NCI-H1105 treated with DMSO at 0.1 percent for 48 hours (cell line): ENCODE measurements around the gene KLHL29.

Experiments
- DNase-seq: peaks from one replicate; lab custom pipeline; 2025; lab: John Stamatoyannopoulos, UW

Gene KLHL29

DNA sequence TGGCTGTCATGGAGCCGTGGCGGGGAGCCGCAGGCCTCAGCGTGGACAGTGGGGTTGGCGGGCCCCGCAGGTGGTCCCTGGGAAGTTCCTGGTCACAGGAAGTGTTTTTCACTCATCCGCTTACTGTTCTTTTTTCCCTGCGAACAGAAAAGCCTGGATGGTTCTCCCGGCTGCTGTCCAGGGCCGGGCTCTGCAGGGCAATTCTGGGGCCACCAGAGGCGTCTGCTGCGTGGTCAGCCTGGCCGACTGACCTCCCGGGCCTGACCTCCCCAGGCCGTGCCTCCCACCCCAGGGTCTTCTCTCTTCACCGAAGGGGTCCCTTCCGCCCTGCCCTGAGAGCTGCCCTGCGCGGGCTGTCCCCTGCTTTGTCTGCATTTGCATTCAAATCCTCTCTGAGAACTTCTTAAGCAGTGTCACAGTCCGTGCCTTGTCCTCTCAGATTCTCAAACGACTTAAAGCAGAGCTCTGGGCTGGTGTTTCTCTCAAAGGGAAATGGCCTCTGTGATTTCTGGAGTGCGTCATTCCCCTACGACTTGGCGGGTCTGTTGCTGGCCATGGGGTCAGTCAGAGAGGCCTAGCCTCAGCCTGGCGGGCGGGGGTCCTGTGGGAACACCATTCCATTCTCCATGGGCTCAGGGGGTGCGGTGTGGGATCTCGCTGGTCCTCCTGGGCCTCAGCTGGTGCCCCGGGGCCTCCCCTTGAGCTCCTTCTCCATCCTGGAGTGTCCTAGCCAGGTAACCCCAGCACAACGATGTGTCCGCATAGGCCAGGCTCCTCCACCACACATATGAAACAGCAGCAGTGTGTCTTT lies 38.3 kb downstream of the KLHL29 start:
- no peak for DNase-seq

- DNase-seq, result no peak
Observed at GRCh38 chr2:23423873-23424680, 39.1 kb downstream of the KLHL29 start.

GRCh38 chr2:23425338-23425871 lies 40.4 kb downstream of the KLHL29 start:
- no peak for DNase-seq

GRCh38 chr2:23425885-23426262 lies 40.9 kb downstream of the KLHL29 start:
- DNase-seq, result no peak

- no peak for DNase-seq
Observed at GRCh38 chr2:23426263-23426905, 41.4 kb downstream of the KLHL29 start.

DNA sequence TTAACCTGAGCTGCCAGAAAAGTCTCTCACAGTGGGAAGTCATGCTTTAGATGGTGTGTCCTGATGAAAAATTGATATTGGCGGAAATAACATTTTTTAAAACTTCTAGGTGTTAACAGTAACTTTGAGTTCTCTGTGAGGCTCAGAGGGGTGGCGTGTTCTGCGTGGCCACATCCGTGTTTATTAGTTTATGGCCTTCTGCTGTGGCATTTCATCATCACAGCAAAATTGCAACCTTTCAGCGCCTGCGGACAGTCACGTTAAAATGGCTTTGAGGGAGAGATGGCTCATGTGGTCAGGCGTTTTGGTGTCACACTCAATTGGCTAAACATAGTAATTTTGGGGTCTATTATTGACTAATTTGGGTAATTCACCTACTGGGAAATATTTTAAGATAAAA lies 42.4 kb downstream of the KLHL29 start:
- no peak for DNase-seq

GRCh38 chr2:23427976-23428375 lies 43.0 kb downstream of the KLHL29 start:
- DNase-seq, result no peak

- no peak for DNase-seq
Observed at GRCh38 chr2:23429036-23429435, 44.1 kb downstream of the KLHL29 start.

- no peak for DNase-seq
Observed at GRCh38 chr2:23430263-23430662, 45.3 kb downstream of the KLHL29 start.

GRCh38 chr2:23432531-23432930 lies 47.6 kb downstream of the KLHL29 start:
- no peak for DNase-seq

DNA sequence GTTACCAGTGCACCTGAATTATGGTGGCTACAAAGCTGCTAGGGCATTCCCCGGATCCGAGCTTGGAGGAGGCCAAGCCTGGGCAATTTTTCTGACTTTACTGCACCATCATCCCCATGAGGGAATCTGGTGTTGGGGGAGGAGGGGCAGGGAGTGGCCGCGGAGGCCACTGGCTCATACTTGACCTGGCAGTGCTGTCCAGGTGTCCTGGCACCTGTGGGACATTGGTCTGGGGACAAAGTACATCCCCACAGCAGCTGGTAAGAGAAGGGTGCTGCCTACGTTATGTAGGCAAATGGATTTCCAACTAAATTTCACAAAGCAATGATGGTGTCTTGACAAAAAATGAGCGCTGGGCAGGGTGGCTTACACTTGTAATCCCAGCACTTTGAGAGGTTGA lies 48.3 kb downstream of the KLHL29 start:
- DNase-seq, result no peak

GRCh38 chr2:23434721-23435121 lies 49.7 kb downstream of the KLHL29 start:
- DNase-seq, result no peak

DNA sequence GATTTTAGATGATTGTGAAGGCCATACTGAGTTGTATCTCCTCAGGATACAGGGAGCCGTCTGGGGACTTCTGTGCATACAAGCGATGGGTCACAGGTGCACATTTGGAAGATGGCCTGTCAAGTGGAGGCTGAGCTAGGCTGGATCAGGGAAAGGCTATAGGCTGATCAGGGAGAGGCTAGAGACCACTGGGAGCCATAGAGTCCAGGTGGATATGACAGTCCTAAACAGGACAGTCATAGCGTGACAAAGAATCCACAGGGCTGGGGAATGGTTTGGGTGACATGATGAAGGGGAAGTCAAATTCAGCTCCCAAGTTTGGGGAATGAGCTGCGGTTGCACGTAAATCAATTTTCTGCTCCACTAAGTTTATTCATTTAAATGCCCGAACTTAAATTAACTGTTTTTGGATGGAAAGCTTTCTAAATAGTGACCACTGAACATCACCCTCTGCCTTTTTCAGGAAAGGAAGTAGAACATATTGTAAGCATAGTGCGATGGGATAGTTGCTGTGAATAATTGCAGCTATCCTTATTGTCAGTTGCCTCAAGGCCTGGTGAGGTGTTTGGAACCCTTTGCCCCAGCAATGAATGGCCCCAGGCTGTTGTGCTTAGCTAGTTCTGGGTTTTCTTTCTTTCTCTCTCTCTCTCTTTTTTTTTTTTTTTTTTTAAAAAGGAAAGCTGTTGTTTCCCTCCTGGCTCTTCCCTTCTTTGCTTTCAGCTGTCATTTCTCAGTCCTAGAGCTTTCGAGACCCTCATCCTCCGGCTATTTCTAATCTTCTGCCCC lies 50.5 kb downstream of the KLHL29 start:
- no peak for DNase-seq

DNA sequence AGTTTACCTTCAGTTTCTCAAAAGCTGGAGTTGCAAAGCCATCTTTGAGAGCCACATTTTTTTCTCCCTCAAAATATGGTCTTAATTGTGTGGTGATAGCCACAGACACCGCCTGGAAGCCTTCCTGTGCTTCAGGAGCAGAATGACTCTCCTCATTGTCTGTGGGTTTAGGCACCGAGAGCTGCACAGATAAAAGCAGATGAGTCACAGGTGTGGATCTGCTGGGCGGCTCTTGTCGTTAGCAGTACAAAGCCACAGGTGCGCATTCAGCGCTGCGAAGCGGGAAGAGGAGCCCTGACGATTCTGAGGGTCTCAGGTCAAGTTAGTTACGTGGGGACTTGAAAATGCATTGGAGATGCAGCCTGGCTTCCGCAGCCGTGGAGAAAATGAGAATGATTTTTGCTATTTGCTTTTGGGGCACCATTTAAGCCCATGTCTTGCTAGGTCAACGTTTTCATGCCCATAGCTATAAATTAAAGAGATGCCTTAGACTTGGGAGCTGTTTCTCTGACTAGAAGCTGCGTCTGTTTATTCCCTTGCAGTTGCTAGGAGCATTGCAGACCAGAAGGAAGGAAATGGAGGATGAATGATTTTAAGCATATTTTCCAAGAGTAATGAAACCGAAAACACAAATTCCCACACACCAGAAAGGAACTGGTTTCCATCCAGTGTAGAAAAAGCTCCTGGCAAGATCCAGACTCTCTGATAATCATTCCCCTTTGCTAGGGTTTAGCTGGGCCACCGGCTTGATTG lies 51.5 kb downstream of the KLHL29 start:
- no peak for DNase-seq

DNA sequence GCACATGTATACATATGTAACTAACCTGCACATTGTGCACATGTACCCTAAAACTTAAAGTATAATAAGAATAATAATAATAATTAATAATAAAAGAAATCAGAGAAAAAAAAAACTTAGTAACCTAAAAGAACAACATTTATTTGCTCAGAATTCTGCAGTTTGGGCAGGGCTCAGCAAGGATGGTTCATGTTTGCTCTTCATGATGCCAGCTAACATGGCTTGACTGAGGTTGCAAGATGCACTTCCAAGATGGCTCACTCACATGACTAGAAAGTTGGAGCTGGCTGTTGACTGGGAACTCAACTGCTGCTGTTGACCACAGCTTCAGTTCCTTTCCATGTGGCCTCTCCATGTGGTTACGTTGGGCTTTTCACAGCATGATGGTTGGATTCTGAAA lies 56.4 kb downstream of the KLHL29 start:
- no peak for DNase-seq

DNA sequence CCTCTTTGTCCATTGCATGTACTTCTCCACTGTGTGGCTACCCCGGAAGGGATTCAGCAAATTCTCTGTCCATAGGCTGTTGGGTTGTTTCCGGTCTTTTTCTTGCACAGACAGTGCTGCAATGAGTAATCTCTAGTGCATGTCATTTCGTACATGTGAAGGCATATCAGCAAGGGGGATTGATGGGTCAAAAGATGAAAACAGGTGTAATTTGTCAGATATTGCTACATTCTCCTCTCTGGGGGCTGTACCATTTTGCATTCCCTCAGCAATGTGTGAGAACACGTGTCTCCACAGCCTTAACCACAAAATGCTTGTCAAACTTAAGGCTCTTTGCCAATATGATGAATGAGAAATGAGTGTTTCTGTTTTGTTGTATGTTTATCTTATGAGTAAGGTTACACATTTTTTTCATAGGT lies 60.5 kb downstream of the KLHL29 start:
- DNase-seq, result no peak

DNA sequence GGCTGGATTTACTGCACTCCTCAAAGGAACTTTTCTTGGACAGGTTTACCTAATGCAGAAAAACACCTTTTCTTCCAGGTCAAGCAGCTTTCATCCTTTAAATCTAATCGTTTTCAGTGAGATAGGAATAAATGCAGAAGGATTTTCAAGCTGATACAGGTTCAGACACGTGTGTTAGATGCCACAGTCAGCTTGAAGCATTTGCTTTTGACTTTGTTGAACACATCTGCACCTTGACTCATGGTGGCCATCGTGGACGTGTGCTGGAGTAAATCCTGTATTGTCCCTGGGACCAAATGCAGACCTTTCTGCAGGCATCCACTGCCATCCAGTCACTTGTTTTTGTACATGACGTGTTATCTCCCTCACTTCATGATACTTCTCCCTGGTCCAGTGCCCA lies 61.9 kb downstream of the KLHL29 start:
- no peak for DNase-seq

- DNase-seq, result no peak
Observed at GRCh38 chr2:23447405-23447804, 62.4 kb downstream of the KLHL29 start.

DNA sequence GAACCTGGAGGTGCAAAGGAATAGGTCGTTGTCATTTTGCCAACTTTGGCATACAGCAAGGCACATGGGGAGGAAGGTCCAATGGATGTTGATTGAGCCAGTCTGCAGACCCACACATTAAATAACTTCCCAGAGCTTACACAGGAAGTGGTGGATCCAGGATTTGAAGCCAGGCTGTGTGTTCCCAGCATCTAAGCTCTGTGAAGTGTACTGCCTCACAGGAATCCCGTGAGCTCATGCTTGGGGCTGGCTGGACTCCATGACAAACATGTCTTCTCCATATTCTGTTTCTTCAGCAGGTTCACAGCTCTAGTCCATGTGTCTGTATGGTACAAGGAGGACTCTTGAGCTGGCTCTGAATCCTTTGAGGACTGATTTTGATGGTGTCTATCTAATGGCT lies 63.9 kb downstream of the KLHL29 start:
- DNase-seq, result no peak

DNA sequence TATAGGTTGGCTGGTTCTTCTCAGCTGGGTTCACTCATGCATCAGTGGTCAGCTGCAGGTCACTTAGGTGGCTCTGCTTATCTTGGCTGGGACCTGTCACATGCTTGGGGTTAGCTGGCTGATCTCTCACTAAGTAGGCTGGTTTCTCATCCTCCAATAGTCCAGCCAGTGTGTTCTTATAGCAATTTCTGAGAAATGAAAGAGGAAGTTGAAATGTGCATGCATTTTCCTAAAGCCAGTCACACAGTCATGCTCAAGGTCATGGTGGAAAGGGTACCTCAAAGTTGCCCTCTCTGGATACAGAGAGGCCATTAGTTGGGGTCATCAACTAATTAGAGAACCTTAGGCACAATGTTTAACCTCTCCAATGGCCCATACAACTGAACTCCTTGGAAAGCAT lies 64.4 kb downstream of the KLHL29 start:
- no peak for DNase-seq

- DNase-seq, result no peak
Observed at GRCh38 chr2:23449831-23450331, 64.9 kb downstream of the KLHL29 start.
